Measurements from ENCODE around the gene BBS12. TPM values are rescaled to one million over a fixed set of nuclear protein-coding genes. Genes with fewer than 3 reads are reported as not detected.

Gene BBS12
- total RNA-seq, result 4.2 TPM

DNA sequence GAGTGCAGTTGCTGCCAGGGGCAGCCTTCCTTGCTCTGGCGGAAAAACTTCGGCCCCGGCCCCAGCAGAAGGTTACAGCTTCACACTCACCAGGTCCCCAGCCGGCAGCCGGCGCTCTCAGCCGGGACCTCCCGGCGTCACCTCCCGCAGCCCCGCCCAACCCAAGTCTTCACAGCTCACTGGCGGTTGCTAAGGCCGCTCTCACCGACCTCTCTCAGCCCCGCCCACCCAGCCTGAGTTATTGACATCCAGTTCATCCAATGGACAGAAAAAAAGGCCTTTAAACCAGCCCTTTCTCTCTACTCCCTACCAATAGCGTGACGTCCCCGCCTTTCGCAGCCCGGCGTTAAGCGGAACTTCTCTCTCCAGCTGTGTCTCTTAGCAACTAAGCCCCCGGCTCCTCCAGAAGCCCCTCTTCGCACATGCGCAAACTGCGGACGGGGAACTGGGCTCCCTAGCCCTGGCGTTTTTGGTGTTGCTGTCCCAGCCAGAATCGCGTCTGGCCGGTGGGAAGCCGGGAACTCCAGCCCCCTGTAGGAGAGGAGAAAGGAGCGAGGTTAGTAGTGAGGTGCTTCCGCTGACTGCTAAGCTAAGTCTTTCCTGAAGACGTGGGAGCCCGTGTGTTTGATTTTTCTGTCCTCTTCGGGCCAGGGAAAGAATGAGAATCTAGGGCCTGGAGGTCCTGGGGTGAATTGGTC, at the start of gene BBS12:
Gene BBS12, plus strand, starts transcription at position 376 of the 698 bp plus-strand sequence. CDS start 9,189 bp downstream, outside the sequence.
- Histone ChIP-seq H3K4me3 (ENCODE audit: low read length in 3 of 3) (peak within 1 kb of the TSS; percentile 89 to 94 (median 89)), H3K36me3 (ENCODE audit: control insufficient read depth in 3 of 3, insufficient read depth in 3 of 3, low read length in 3 of 3) (no peaks in the 10 kb centered on the region), H3K27ac (ENCODE audit: low read depth, low read length) (peak within 1 kb of the TSS; percentile 71), H3K9me3 (ENCODE audit: control insufficient read depth in 3 of 3, low read length in 3 of 3) (no peaks in the 10 kb centered on the region), H3K4me1 (ENCODE audit: control insufficient read depth in 3 of 3, insufficient read depth in 3 of 3, low read length in 3 of 3) (peaks cover 7 to 12% (median 11%) of the 10 kb centered on the region in 3 donors), H3K27me3 (ENCODE audit: control insufficient read depth in 3 of 3, insufficient read depth in 3 of 3, low read length in 3 of 3) (no peaks in the 10 kb centered on the region), H3K9ac (ENCODE audit: low read depth in 1 of 3, low read length in 3 of 3) (peak within 1 kb of the TSS; percentile 77 to 79 (median 78))

DNA sequence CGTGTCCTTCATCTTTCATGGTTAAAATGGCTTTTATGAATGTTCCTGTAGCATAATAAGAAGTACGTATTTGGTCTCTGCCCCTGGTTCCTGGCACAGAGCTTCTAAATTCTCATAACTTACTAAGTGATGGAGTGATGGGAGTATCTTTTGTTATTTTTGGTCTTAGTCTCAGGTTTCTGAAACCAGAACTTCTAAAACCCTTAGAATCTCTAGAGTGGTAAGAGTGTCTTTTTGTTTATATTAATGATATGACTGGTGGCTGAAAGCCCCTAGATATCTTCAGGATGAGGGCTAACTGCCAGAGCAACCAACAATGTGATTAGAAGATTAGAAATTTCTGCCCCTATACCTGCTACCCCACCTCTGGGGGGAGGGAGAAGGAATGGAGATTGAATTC, 45.8 kb upstream of the BBS12 start:
- Histone ChIP-seq H3K4me3 (ENCODE audit: low read length in 3 of 3) (no peak overlapping the region), H3K9ac (ENCODE audit: low read depth in 1 of 3, low read length in 3 of 3) (no peak overlapping the region), H3K27me3 (ENCODE audit: control insufficient read depth in 3 of 3, insufficient read depth in 3 of 3, low read length in 3 of 3) (no peaks in the 10 kb centered on the region), H3K9me3 (ENCODE audit: control insufficient read depth in 3 of 3, low read length in 3 of 3) (no peaks in the 10 kb centered on the region), H3K36me3 (ENCODE audit: control insufficient read depth in 3 of 3, insufficient read depth in 3 of 3, low read length in 3 of 3) (no peaks in the 10 kb centered on the region), H3K4me1 (ENCODE audit: control insufficient read depth in 3 of 3, insufficient read depth in 3 of 3, low read length in 3 of 3) (peaks cover 9 to 12% (median 10%) of the 10 kb centered on the region in 3 donors), H3K27ac (ENCODE audit: low read depth, low read length) (no peak overlapping the region)

GRCh38 chr4:122687531-122688061, 44.9 kb upstream of the BBS12 start:
- H3K27ac ChIP-seq (ENCODE audit: low read depth, low read length), result no peak overlapping the region
- H3K9ac ChIP-seq (ENCODE audit: low read depth in 1 of 3, low read length in 3 of 3), result no peak overlapping the region

GRCh38 chr4:122688529-122689140, 43.9 kb upstream of the BBS12 start:
- Histone ChIP-seq H3K9ac (ENCODE audit: low read depth in 1 of 3, low read length in 3 of 3) (no peak overlapping the region), H3K4me3 (ENCODE audit: low read length in 3 of 3) (peak overlapping the region; percentile 18 to 41 (median 24)), H3K27me3 (ENCODE audit: control insufficient read depth in 3 of 3, insufficient read depth in 3 of 3, low read length in 3 of 3) (no peaks in the 10 kb centered on the region), H3K4me1 (ENCODE audit: control insufficient read depth in 3 of 3, insufficient read depth in 3 of 3, low read length in 3 of 3) (peaks cover 9 to 12% (median 10%) of the 10 kb centered on the region in 3 donors), H3K9me3 (ENCODE audit: control insufficient read depth in 3 of 3, low read length in 3 of 3) (no peaks in the 10 kb centered on the region), H3K36me3 (ENCODE audit: control insufficient read depth in 3 of 3, insufficient read depth in 3 of 3, low read length in 3 of 3) (no peaks in the 10 kb centered on the region), H3K27ac (ENCODE audit: low read depth, low read length) (no peak overlapping the region)

More at GRCh38 chr4:122687531-122688061, 44.9 kb upstream of the BBS12 start:
- Histone ChIP-seq H3K4me3 (ENCODE audit: low read length in 3 of 3) (no peak overlapping the region), H3K4me1 (ENCODE audit: control insufficient read depth in 3 of 3, insufficient read depth in 3 of 3, low read length in 3 of 3) (peaks cover 9 to 12% (median 10%) of the 10 kb centered on the region in 3 donors), H3K36me3 (ENCODE audit: control insufficient read depth in 3 of 3, insufficient read depth in 3 of 3, low read length in 3 of 3) (no peaks in the 10 kb centered on the region), H3K9me3 (ENCODE audit: control insufficient read depth in 3 of 3, low read length in 3 of 3) (no peaks in the 10 kb centered on the region), H3K27me3 (ENCODE audit: control insufficient read depth in 3 of 3, insufficient read depth in 3 of 3, low read length in 3 of 3) (no peaks in the 10 kb centered on the region)

DNA sequence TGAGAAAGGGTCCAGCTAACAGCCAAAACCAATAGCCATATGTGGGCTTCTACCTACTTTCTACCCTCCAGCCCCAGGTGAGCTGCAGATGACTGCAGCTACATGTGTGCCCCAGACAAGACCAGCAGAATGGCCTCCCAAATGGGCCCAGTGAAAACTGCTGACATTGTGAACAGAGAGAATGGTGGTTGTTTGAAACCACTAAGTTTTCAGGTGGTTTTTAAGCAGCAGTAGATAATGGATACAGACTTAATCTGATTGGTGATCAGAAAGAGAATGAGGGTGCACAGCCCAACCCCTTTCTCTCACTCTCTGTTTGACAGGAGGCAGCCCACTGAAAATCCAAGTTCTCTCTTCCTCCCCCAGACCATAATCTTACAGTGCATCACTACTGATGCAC, 42.5 kb upstream of the BBS12 start:
- Histone ChIP-seq H3K27ac (ENCODE audit: low read depth, low read length) (no peak overlapping the region), H3K9me3 (ENCODE audit: control insufficient read depth in 3 of 3, low read length in 3 of 3) (no peaks in the 10 kb centered on the region), H3K9ac (ENCODE audit: low read depth in 1 of 3, low read length in 3 of 3) (no peak overlapping the region), H3K4me1 (ENCODE audit: control insufficient read depth in 3 of 3, insufficient read depth in 3 of 3, low read length in 3 of 3) (peaks cover 9 to 12% (median 10%) of the 10 kb centered on the region in 3 donors), H3K4me3 (ENCODE audit: low read length in 3 of 3) (no peak overlapping the region), H3K27me3 (ENCODE audit: control insufficient read depth in 3 of 3, insufficient read depth in 3 of 3, low read length in 3 of 3) (no peaks in the 10 kb centered on the region), H3K36me3 (ENCODE audit: control insufficient read depth in 3 of 3, insufficient read depth in 3 of 3, low read length in 3 of 3) (no peaks in the 10 kb centered on the region)

GRCh38 chr4:122691988-122692387, 40.5 kb upstream of the BBS12 start:
- peaks cover 9 to 12% (median 10%) of the 10 kb centered on the region in 3 donors for H3K4me1 ChIP-seq (ENCODE audit: control insufficient read depth in 3 of 3, insufficient read depth in 3 of 3, low read length in 3 of 3)

GRCh38 chr4:122692641-122693520, 39.6 kb upstream of the BBS12 start:
- Histone ChIP-seq H3K27ac (ENCODE audit: low read depth, low read length) (no peak overlapping the region), H3K9ac (ENCODE audit: low read depth in 1 of 3, low read length in 3 of 3) (no peak overlapping the region), H3K4me3 (ENCODE audit: low read length in 3 of 3) (no peak overlapping the region), H3K27me3 (ENCODE audit: control insufficient read depth in 3 of 3, insufficient read depth in 3 of 3, low read length in 3 of 3) (no peaks in the 10 kb centered on the region), H3K36me3 (ENCODE audit: control insufficient read depth in 3 of 3, insufficient read depth in 3 of 3, low read length in 3 of 3) (no peaks in the 10 kb centered on the region), H3K4me1 (ENCODE audit: control insufficient read depth in 3 of 3, insufficient read depth in 3 of 3, low read length in 3 of 3) (peaks cover 7 to 9% (median 8%) of the 10 kb centered on the region in 3 donors), H3K9me3 (ENCODE audit: control insufficient read depth in 3 of 3, low read length in 3 of 3) (no peaks in the 10 kb centered on the region)

More at GRCh38 chr4:122691988-122692387, 40.5 kb upstream of the BBS12 start:
- Histone ChIP-seq H3K27me3 (ENCODE audit: control insufficient read depth in 3 of 3, insufficient read depth in 3 of 3, low read length in 3 of 3) (no peaks in the 10 kb centered on the region), H3K9me3 (ENCODE audit: control insufficient read depth in 3 of 3, low read length in 3 of 3) (no peaks in the 10 kb centered on the region), H3K4me3 (ENCODE audit: low read length in 3 of 3) (no peak overlapping the region), H3K27ac (ENCODE audit: low read depth, low read length) (no peak overlapping the region), H3K36me3 (ENCODE audit: control insufficient read depth in 3 of 3, insufficient read depth in 3 of 3, low read length in 3 of 3) (no peaks in the 10 kb centered on the region), H3K9ac (ENCODE audit: low read depth in 1 of 3, low read length in 3 of 3) (no peak overlapping the region)

DNA sequence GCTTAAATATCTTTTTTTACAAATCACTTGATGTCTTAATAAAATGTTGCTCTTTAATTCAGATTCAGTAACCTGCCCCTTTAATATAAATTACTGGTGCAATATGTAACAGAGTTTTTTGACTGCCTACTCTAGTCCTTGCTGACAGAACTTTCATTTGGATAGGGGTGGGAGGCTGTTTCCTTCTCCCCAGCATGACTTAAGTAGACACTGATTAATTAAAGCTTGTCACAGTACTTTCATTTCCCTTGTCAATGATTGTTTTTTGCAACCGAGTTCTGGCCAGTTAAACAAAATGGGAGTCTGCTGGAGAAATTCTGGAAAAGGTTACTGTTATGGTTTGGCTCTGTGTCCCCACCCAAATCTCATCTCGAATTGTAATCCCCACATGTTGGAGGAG, 37.3 kb upstream of the BBS12 start:
- Histone ChIP-seq H3K4me3 (ENCODE audit: low read length in 3 of 3) (no peak overlapping the region), H3K36me3 (ENCODE audit: control insufficient read depth in 3 of 3, insufficient read depth in 3 of 3, low read length in 3 of 3) (no peaks in the 10 kb centered on the region), H3K9me3 (ENCODE audit: control insufficient read depth in 3 of 3, low read length in 3 of 3) (no peaks in the 10 kb centered on the region), H3K27me3 (ENCODE audit: control insufficient read depth in 3 of 3, insufficient read depth in 3 of 3, low read length in 3 of 3) (no peaks in the 10 kb centered on the region), H3K4me1 (ENCODE audit: control insufficient read depth in 3 of 3, insufficient read depth in 3 of 3, low read length in 3 of 3) (peaks cover 0 to 3% (median 0%) of the 10 kb centered on the region in 3 donors), H3K9ac (ENCODE audit: low read depth in 1 of 3, low read length in 3 of 3) (no peak overlapping the region), H3K27ac (ENCODE audit: low read depth, low read length) (no peak overlapping the region)

- Histone ChIP-seq H3K9me3 (ENCODE audit: control insufficient read depth in 3 of 3, low read length in 3 of 3) (no peaks in the 10 kb centered on the region), H3K4me3 (ENCODE audit: low read length in 3 of 3) (peak overlapping the region in 2 of 3 donors; percentile 19 to 57), H3K27me3 (ENCODE audit: control insufficient read depth in 3 of 3, insufficient read depth in 3 of 3, low read length in 3 of 3) (no peaks in the 10 kb centered on the region), H3K9ac (ENCODE audit: low read depth in 1 of 3, low read length in 3 of 3) (no peak overlapping the region), H3K36me3 (ENCODE audit: control insufficient read depth in 3 of 3, insufficient read depth in 3 of 3, low read length in 3 of 3) (no peaks in the 10 kb centered on the region), H3K27ac (ENCODE audit: low read depth, low read length) (no peak overlapping the region), H3K4me1 (ENCODE audit: control insufficient read depth in 3 of 3, insufficient read depth in 3 of 3, low read length in 3 of 3) (peaks cover 0 to 6% (median 0%) of the 10 kb centered on the region in 3 donors)
These were observed 32.3 kb upstream of the BBS12 start for GRCh38 chr4:122700178-122700725.

Measured in skeletal muscle tissue (tissue), 4 donors.